NOMO-1 treated with dmso at 0.1 percent for 144 hours (cell line): Measurements from ENCODE around the gene SYNDIG1L.
"Not testable (repeated sequence)": the region's sequence is repeated elsewhere in the genome, so short reads cannot be mapped to it uniquely, and the experiment has no call there.

Source experiments
- DNase-seq: peaks from one replicate; lab custom pipeline; 2025; ENCODE audit not compliant: unreplicated experiment; lab: John Stamatoyannopoulos, UW

Gene SYNDIG1L

DNA sequence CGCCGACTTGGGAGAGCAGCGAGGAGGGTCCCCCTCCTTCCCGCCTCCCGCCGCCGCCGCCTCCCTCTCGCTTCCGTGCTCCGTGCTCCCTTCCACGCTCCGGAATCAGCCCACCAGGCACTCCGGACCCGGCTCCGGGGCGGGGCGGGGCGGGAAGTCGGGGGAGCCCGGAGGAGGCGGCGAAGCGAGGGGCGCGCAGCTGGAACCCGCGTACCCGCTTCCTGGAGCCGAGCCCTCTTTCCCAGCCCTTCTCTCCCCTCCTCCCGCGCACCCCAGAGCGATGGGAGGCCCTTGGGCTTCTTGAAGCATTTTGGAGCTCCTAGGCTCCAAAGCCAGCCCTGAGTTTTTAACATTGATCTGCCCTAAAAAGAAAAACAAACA is at the start of gene SYNDIG1L:
Gene SYNDIG1L, minus strand, starts transcription at position 9 of the 381 bp plus-strand sequence. CDS start 16,466 bp downstream, outside the sequence.
- DNase-seq, result no peak

- DNase-seq, result no peak
Measured at GRCh38 chr14:74475678-74476077, 49.7 kb upstream of the SYNDIG1L start.

DNA sequence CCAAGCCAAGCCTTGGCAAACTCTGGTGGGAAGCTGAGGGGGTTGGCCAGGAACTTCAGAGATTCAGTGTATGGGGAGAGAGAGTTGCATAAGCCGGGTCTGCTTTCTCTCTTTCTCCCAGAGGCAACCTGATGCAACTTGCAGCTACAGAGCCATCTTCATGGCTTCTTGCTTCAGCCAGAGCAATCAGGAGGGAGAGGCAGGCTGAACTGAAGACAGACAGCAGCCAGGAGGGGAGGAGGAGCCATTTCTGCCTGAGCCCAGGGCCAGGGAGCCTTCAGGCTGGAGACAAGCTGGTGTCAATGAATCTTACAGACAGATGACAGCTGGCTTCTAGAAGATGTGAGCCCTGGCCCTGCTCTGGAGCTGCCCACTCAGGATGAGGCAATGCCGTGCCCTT is 48.4 kb upstream of the SYNDIG1L start:
- DNase-seq, result no peak

DNA sequence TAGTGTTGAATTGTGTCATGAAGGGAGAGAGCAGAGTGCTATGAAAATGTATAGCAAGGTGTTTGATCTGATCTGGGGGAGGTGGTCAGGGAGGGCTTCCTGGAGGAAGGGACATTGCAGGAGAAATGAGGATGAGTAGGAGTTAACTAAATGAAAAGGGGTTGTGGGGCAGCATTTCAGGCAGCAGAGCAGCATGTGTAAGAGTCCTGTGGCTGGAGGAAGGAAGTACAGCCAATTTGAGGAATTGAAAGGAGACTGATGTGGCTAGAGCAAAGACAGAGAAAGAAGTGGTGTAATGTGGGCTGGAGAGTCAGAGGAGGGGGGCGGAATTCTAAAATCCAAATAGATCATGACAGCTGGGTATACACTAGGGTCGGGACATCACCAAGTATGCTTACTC is 46.6 kb upstream of the SYNDIG1L start:
- DNase-seq, result no peak

- DNase-seq, result no peak
Measured at GRCh38 chr14:74469548-74470518, 43.8 kb upstream of the SYNDIG1L start.

DNA sequence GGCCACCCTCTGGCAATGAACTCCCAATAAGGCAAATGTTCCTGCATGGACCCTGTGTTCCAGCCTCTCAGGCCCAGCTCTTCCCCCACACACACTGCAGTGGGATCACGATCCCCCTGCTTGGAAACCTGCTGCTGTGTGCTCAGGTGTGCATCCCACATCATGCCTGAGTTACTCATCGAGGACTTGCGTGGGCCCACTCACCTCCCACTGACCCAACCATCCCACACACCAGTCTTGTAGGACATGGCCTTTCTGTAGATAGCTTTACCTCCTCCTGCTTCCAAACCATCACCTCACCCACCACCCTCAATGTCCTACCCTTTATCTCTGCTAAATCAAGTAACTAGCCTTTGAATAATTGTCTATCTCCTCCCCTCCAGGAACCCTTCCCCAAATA is 42.5 kb upstream of the SYNDIG1L start:
- no peak for DNase-seq

- DNase-seq, result no peak
Measured at GRCh38 chr14:74465335-74465734, 39.3 kb upstream of the SYNDIG1L start.

GRCh38 chr14:74464785-74465184 is 38.8 kb upstream of the SYNDIG1L start:
- no peak for DNase-seq

DNA sequence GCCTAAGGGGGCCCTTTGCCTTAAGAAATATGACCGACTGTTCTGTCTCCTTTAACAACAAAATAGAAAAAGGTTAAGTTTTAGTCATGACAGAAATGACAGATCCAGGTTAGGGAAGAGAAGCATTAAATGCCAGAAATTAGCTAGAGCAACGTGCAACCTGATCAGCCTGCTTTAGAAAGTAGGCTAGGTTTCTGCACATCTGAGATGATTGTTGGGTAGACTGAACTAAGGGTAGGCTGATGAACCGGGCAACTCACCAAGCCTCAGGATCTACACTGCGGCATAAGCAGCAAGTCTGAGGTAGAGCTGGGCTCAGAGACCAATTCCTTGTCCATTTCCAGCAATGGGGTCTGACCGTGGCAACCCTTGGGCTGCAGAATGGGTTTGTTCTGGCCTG is 37.7 kb upstream of the SYNDIG1L start:
- DNase-seq, result no peak

GRCh38 chr14:74462993-74463392 is 37.0 kb upstream of the SYNDIG1L start:
- no peak for DNase-seq

- DNase-seq, result no peak
Measured at GRCh38 chr14:74459976-74460375, 34.0 kb upstream of the SYNDIG1L start.

DNA sequence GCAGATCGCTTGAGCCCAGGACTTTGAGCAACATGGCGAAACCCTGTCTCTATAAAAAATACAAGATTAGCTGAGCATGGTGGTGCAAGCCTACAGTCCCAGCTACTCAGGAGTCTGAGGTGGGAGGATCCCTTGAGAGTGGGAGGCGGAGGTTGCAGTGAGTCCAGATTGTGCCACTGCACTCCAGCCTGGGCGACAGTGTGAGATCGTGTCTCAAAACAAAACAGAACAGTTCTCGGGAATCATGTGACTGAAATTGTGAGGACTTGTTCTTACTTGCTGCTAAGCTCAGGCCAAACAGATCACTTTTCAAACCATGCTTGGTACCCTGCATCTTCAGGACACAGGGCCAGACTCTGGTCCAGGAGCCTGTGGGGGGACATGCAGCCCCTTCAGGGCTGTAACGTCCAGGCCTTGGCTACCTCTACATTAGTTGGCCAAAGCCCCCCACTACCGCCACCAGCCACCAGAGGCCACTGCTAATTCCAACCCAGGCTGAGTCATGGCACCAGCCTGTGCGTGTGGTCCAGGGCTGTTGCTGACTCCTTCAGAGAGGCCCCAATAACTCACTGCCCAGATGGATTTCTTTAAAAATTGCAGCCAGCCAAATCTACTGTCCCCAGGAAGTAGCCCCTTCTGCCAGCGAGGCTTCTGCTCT is 33.4 kb upstream of the SYNDIG1L start:
- no peak for DNase-seq

DNA sequence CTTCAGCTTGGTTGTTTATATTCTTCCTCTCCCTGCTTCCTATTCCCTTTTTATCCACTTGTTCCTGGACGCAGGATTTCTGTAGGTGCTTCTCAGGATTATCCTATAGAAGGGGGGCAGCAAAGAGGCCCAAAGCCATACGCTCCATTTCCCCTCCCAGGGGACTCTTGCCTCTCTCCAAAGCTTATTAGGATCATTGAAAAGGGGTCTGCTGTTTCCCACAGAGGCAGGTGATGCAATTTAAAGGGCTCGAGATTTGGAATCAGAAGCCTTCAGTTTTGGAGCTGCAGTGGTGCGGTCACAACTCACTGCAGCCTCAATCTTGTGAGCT is 31.5 kb upstream of the SYNDIG1L start:
- DNase-seq, result no peak

DNA sequence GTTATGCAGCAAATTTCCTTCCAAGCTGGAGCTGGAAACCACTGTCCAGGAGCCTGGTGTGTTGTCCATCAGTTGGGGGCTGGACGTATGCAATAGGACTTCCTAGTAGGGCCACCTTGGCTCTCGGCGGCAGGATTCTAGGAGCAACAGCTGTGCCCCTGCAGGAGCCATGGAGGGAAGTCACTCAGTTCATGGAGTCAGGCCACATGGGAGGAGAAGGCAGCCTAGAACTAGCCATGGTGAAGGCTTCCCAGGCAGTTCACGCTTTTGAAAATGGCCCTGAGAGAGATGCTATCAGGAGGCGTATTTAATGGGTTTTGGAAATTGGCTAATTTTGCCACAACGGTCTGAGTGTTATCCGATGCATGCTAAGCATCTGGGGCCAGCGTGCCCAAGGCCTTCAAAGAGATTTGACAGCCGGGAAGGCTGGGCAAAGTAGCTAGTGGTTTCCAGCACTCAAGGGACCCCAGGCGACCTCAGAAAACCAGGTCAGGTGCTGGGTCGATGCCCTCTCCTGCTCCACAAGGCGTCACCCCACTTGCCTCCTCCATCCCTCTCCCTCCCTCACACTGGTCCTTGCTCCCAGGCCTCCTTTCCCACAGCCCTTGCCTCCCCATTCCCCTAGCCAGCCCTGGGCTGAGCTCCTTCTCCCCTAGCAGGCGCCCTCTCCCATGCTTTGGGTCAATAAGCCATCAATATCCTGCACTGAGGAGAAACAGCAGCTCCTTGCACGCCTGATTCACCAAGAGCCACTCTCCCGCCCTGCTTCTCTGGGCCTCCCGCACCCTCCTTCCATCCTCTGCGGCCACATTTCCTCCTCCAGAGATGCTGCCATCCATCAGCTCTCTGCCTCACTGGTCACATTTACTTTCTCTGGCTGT is 30.9 kb upstream of the SYNDIG1L start:
- no peak for DNase-seq

DNA sequence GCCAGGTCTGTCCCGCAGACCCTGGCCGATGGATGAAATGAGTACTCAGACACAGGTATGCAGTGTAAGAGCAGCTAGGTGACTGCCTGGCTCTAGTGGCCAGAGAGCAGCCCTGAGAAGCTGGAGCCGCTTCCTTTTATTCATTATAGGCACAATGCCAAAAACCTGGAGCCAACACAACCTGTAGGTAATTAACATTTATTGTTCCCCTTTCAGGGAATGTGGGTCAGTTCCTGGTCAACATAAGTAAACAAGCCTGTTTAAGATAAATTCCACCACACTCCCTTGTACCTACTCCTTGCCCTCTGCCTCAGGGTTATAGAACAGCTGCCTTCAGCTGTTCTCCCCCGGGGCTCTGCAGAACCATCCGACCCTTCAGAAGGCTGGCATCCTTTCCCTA is 28.4 kb upstream of the SYNDIG1L start:
- not testable (repeated sequence) for DNase-seq

DNA sequence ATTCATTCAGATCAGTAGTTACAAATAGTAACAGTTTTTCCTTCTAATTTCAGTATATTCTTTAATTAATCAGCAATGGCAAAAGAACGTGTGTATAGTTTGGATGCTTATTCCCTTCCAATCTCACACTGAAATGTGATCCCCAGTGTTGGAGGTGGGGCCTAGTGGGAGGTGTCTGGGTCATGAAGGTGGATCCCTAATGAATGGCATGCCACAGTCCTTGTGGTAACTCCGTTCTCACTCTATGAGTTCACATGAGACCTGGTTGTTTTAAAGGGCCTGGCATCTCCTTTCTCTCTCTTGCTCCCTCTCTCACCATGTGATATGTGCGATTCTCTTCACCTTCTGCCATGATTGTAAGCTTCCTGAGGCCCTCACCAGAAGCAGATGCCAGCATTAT is 18.9 kb upstream of the SYNDIG1L start:
- DNase-seq, result no peak

DNA sequence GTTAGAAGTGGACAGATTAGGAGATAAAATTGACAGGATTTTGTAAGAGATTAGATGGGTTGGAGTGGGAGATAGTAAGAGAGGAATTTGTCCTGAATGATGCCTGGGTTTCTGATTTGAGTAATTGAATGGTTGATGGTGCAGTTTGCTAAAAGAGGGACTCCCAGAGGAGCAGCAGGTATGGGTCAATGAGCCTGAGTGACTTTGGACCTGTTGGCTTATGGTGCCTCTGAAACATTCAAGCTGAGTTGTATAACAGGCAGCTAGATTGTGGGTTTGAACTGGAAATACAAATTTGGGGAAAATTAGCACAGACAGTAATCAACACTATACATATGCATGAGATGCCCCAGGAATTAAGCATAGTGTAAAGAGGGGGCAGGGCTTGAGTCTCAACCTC is 16.7 kb upstream of the SYNDIG1L start:
- no peak for DNase-seq

DNA sequence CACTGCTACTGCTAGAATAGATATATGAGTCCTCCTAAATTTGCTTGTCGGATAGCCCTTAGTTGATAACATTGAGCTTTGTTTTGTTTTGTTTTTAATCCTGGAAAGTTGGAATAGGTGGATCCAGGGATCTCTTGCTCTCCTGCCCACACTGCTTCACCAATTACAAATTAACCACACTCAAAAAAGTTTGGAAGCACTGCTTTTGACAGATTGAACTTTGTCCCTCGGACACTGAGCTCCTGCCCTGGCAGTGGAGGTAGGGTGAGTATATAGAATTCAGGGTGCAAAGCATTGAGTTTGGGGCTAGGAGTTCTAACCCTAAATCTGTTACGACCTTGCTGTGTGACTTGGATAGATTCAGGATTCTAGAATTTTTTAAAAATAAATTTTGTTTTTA is 15.1 kb upstream of the SYNDIG1L start:
- DNase-seq, result no peak

GRCh38 chr14:74438351-74438915 is 12.4 kb upstream of the SYNDIG1L start:
- no peak for DNase-seq

DNA sequence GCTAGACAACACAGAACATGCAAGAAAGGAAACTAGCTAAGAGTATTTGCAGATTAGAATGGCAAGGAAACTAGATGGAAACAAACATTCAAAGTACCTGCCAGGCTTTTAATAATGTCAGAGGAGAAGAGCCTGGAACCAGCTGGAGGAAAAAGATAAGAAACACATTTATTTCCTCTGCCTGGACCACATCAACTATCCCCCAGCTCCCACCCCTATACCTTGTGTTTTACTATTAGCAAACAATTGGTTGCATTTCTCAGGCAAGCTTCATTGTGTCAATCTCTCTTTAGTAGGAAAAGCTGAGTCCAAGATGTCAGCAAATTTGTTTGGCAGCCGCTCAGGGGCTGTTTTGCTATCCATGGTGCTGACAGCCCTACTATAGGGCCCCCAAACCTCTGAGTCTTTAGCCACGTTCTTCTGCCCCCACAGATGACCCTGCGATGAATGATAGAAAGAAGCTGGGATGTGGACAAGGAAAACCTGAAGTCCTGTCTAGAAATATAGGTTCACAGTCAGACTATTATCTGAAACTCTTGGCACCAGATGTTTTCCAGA is 11.6 kb upstream of the SYNDIG1L start:
- DNase-seq, result no peak

- DNase-seq, result no peak
Measured at GRCh38 chr14:74434294-74434693, 8.3 kb upstream of the SYNDIG1L start.
